NCI-H2081 (cell line): ENCODE data around the gene MANBA.
"Not testable (repeated sequence)": the region's sequence is repeated elsewhere in the genome, so short reads cannot be mapped to it uniquely, and the experiment has no call there.

Experiments
- DNase-seq, 2 experiments: peaks; one replicate each; lab custom pipeline; 2025; lab: John Stamatoyannopoulos, UW

MANBA gene

GRCh38 chr4:102761906-102762305 is 1.1 kb upstream of the MANBA start:
- DNase-seq: no peak

- peak in 1 of 2 experiments; percentile 48 for DNase-seq
Measured at GRCh38 chr4:102761296-102761701, 531 bp upstream of the MANBA start.

- DNase-seq: peak in 1 of 2 experiments; percentile 22
Measured at GRCh38 chr4:102759831-102760644, 730 bp downstream of the MANBA start.

- DNase-seq: no peak
Measured at GRCh38 chr4:102758241-102759160, 2.3 kb downstream of the MANBA start.

- no peak for DNase-seq
Measured at GRCh38 chr4:102757681-102758080, 3.1 kb downstream of the MANBA start.

- DNase-seq: no peak
Measured at GRCh38 chr4:102754044-102754443, 6.7 kb downstream of the MANBA start.

- DNase-seq: no peak
Measured at GRCh38 chr4:102751941-102752340, 8.8 kb downstream of the MANBA start.

- DNase-seq: not testable (repeated sequence)
Measured at GRCh38 chr4:102743352-102743751, 17.4 kb downstream of the MANBA start.

- DNase-seq: not testable (repeated sequence)
Measured at GRCh38 chr4:102738802-102739201, 22.0 kb downstream of the MANBA start.

GRCh38 chr4:102736636-102737549 is 23.9 kb downstream of the MANBA start:
- DNase-seq: peak; percentile 66 to 91

- no peak for DNase-seq
Measured at GRCh38 chr4:102735582-102735981, 25.2 kb downstream of the MANBA start.

GRCh38 chr4:102734591-102735385 is 26.0 kb downstream of the MANBA start:
- no peak for DNase-seq

GRCh38 chr4:102734116-102734515 is 26.7 kb downstream of the MANBA start:
- DNase-seq: no peak

GRCh38 chr4:102733084-102733483 is 27.7 kb downstream of the MANBA start:
- DNase-seq: no peak

GRCh38 chr4:102732678-102733077 is 28.1 kb downstream of the MANBA start:
- no peak for DNase-seq

- DNase-seq: no peak
Measured at GRCh38 chr4:102730968-102731533, 29.7 kb downstream of the MANBA start.

GRCh38 chr4:102729486-102729885 is 31.3 kb downstream of the MANBA start:
- DNase-seq: not testable (repeated sequence)

- DNase-seq: not testable (repeated sequence)
Measured at GRCh38 chr4:102726919-102727318, 33.8 kb downstream of the MANBA start.

GRCh38 chr4:102726068-102726467 is 34.7 kb downstream of the MANBA start:
- DNase-seq: no peak

GRCh38 chr4:102725229-102725628 is 35.5 kb downstream of the MANBA start:
- DNase-seq: no peak

GRCh38 chr4:102723511-102723910 is 37.3 kb downstream of the MANBA start:
- peak; percentile 27 to 82 for DNase-seq
